HepG2 (cell line): ENCODE data around the gene SLC5A5. TPM values are rescaled to one million over a fixed set of nuclear protein-coding genes. Genes with fewer than 3 reads are reported as not detected.
A peak's percentile ranks its signal among the peaks of the same experiment; 100 is the strongest.

Experiments used
- ATAC-seq: fragments of 200-7000 bp; cut with Tn5 transposase; 3 replicates; pipeline ENCODE4 v1.9.1; 2020; ENCODE audit warnings: mild to moderate bottlenecking, moderate library complexity
- BruUV-seq: library from RNA; stranded (reverse); fragments of 400-500 nt; replicated peaks from 2 replicates; lab custom pipeline; 2021; lab: Mats Ljungman, UMichigan
- CTCF ChIA-PET: fragments of 300-600 bp; formaldehyde crosslinking; extraction: SDS; loops from one replicate; lab custom pipeline; 2021; ENCODE audit warnings: low total read pairs, inconsistent platforms, low intra/inter-chr PET ratio; lab: Yijun Ruan, JAX
- POLR2A ChIA-PET: fragments of 350-600 bp; sonication (Branson Sonifier 250); formaldehyde crosslinking; loops from one replicate; lab custom pipeline; 2020; ENCODE audit warnings: antibody characterized with exemption, inconsistent platforms; lab: Yijun Ruan, JAX
- DNase-seq: peaks from one replicate; pipeline ENCODE4 v3.0.0-alpha.2; 2015; ENCODE audit warnings: low spot score
- FAIRE-seq: peaks from 3 replicates; lab custom pipeline; 2011; peaks lifted over from hg19 to GRCh38; lab: Jason Lieb, UNC
- H2AFZ ChIP-seq: one replicate; pipeline ENCODE4 v1.6.1; 2011; ENCODE audit warnings: low read length, inconsistent platforms
- H3K27ac ChIP-seq: fragments of 300-600 bp; 3 replicates; pipeline ENCODE4 v1.8.0; 2011; ENCODE audit warnings: mixed run types, mild to moderate bottlenecking, mixed read lengths, low read length, inconsistent platforms; ENCODE audit not compliant: insufficient read depth; ENCODE audit errors: extremely low read length
- H3K27me3 ChIP-seq, 2 experiments: fragments of 200-600 bp in 1 of 2; 2 replicates in 1 of 2; 3 replicates in 1 of 2; pipeline versions ENCODE4 v1.6.0 to v1.8.0; 2011; ENCODE audit warnings: low read length in 2 of 2, mild to moderate bottlenecking in 2 of 2, moderate library complexity in 2 of 2, inconsistent platforms in 1 of 2; ENCODE audit not compliant: insufficient read depth in 2 of 2, control insufficient read depth in 1 of 2
- H3K36me3 ChIP-seq, 2 experiments: fragments of 200-600 bp in 1 of 2; replicated peaks in 1 of 2; 2 replicates in 1 of 2; 3 replicates in 1 of 2; pipeline versions ENCODE4 v1.5.1 to v1.8.0; 2011; ENCODE audit warnings: low read length in 2 of 2, inconsistent platforms in 1 of 2; ENCODE audit not compliant: insufficient read depth in 2 of 2, control insufficient read depth in 1 of 2
- H3K4me1 ChIP-seq: 2 replicates; pipeline ENCODE4 v1.5.1; 2012; ENCODE audit warnings: low read length, inconsistent platforms; ENCODE audit not compliant: insufficient read depth
- H3K4me2 ChIP-seq: 2 replicates; pipeline ENCODE4 v1.6.0; 2011; ENCODE audit warnings: low read depth, low read length, inconsistent platforms
- H3K4me3 ChIP-seq, 3 experiments: fragments of 200-600 bp in 1 of 3; sonication (generic), shearing (Covaris generic) in 1 of 3; replicated peaks in 1 of 3; 2 replicates each; pipeline ENCODE4 v1.5.1; 2011 to 2016; ENCODE audit warnings: low read length in 3 of 3, inconsistent platforms in 2 of 3, low read depth in 2 of 3, mild to moderate bottlenecking in 2 of 3, control low read depth in 1 of 3, mixed read lengths in 1 of 3; ENCODE audit not compliant: insufficient read depth in 1 of 3
- H3K79me2 ChIP-seq: one replicate; pipeline ENCODE4 v1.6.1; 2011; ENCODE audit warnings: low read length, inconsistent platforms; ENCODE audit not compliant: insufficient read depth
- H3K9ac ChIP-seq: 2 replicates; pipeline ENCODE4 v1.6.0; 2011; ENCODE audit warnings: mild to moderate bottlenecking, low read depth, low read length, inconsistent platforms; ENCODE audit not compliant: insufficient read depth
- H3K9me3 ChIP-seq: 2 replicates; pipeline ENCODE4 v1.5.1; 2012; ENCODE audit warnings: mild to moderate bottlenecking, low read length
- H4K20me1 ChIP-seq: 2 replicates; pipeline ENCODE4 v1.6.0; 2011; ENCODE audit warnings: inconsistent platforms, mild to moderate bottlenecking, low read length, moderate library complexity; ENCODE audit not compliant: insufficient read depth
- ARNTL ChIP-seq: sonication (generic); formaldehyde crosslinking; IDR thresholded peaks from 2 replicates; pipeline ENCODE4 v1.4.0; 2020; ENCODE audit warnings: mild to moderate bottlenecking, missing genetic modification reagents
- NFIC ChIP-seq: IDR thresholded peaks from 2 replicates; pipeline ENCODE4 v1.6.1; 2012; ENCODE audit warnings: mild to moderate bottlenecking, low read length, inconsistent platforms
- NPAS2 ChIP-seq: sonication (generic); formaldehyde crosslinking; IDR thresholded peaks from 2 replicates; pipeline ENCODE4 v1.8.0; 2022; ENCODE audit warnings: mild to moderate bottlenecking, missing genetic modification reagents, borderline replicate concordance
- SCMH1 ChIP-seq: sonication (generic); formaldehyde crosslinking; IDR thresholded peaks from 2 replicates; pipeline ENCODE4 v1.9.0; 2021; ENCODE audit warnings: missing genetic modification reagents, mild to moderate bottlenecking, borderline replicate concordance
- ZBTB38 ChIP-seq: sonication (generic); formaldehyde crosslinking; IDR thresholded peaks from 2 replicates; pipeline ENCODE4 v1.5.1; 2020; ENCODE audit warnings: mild to moderate bottlenecking, missing genetic modification reagents
- ZNF629 ChIP-seq: sonication (generic); formaldehyde crosslinking; conservative IDR thresholded peaks from 2 replicates; pipeline ENCODE4 v1.5.0; 2020; ENCODE audit warnings: missing genetic modification reagents
- WGBS: methylation state at CpG from one replicate; pipeline ENCODE4 v1.1.6; 2017; ENCODE audit warnings: low lambda C conversion rate; 5-methylcytosine and 5-hydroxymethylcytosine counted together
- in situ Hi-C: cut with HindIII; loops from 2 replicates; pipeline ENCODE4 v1.10.0; 2017; ENCODE audit warnings: low pct_unique_long_range_greater_than_20kb; ENCODE audit not compliant: extremely low pct_ligation_motif_present
- intact Hi-C: fragments of 100-400 bp; cut with micrococcal nuclease; formaldehyde crosslinking; loops from one replicate; pipeline ENCODE4 v1.10.0; 2022; ENCODE audit not compliant: unreplicated experiment
- polyA plus RNA-seq, 8 experiments: library from polyadenylated mRNA; depleted of rRNA in 3 of 8; stranded (reverse) in 7 of 8; unstranded in 1 of 8; fragments of >200 nt; fragmentation: Illumina TruSeq in 4 of 8; extraction: Trizol in 4 of 8; gene quantifications; 2 replicates each; pipeline versions ENCODE4 v1.2.1 to v1.2.3, GENCODE V29; 2011 to 2016; ENCODE audit warnings: low read depth in 4 of 8, missing spikeins in 1 of 8, mixed read lengths in 1 of 8; ENCODE audit not compliant: insufficient read depth in 1 of 8
- total RNA-seq, 5 experiments: library from RNA; depleted of rRNA; stranded (reverse); fragments of >200 nt; fragmentation: Illumina TruSeq; extraction: Trizol; gene quantifications; 2 replicates each; pipeline ENCODE4 v1.2.3, GENCODE V29; 2016; ENCODE audit warnings: low read depth in 1 of 5
- TF ChIP-seq, protein P1 (sequence below): sonication (generic); formaldehyde crosslinking; IDR thresholded peaks from 2 replicates; pipeline ENCODE4 v1.4.0; 2020; ENCODE audit warnings: missing genetic modification reagents
- TF ChIP-seq, protein P2 (sequence below): sonication (generic); formaldehyde crosslinking; IDR thresholded peaks from 2 replicates; pipeline ENCODE4 v1.8.1; 2023; ENCODE audit warnings: mild to moderate bottlenecking, missing genetic modification reagents

The SLC5A5 gene
- total and polyA plus RNA-seq, 2 of the 13 experiments (the other 11 are each of a cell fraction or from before 2014, with no cell fraction given), result not detected

DNA sequence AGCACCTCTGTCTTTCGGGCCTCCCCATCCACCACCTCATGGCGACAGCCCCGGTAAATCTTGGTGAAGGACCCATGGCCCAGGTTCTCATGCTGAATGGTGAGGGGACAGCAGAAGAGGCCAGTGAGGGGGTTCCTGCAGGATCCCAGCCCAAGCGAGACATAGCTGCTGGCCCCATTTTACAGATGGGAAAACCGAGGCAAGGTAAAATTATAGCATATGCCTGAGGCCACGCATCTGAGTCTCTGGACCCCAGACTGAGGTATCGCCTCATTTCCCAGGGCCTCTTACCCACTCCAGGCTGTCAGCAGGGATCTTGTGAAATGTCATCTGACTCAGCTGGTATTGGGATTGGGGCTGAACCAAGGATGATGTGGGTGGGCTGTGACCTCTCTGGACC, 33.8 kb upstream of the SLC5A5 start:
- no peak for FAIRE-seq
- ChIA-PET POLR2A (no interaction called here), CTCF (no interaction called here)
- no TSS peak for BruUV-seq
- no peak overlapping the region for H3K27ac ChIP-seq
- no peaks in the 10 kb centered on the region for H4K20me1 ChIP-seq
- no peak for ATAC-seq
- in situ Hi-C loops, result no loop called here
- H3K4me3 ChIP-seq, result no peak overlapping the region
- intact Hi-C loops, result no loop called here
- no peaks in the 10 kb centered on the region for H3K79me2 ChIP-seq
- peaks cover 4 to 6% of the 10 kb centered on the region in 2 experiments; a peak in 2 of 5 replicates for H3K36me3 ChIP-seq
- no peak overlapping the region for H3K4me2 ChIP-seq
- H2AFZ ChIP-seq, result no peak overlapping the region
- H3K9me3 ChIP-seq, result no peaks in the 10 kb centered on the region
- H3K9ac ChIP-seq, result no peak overlapping the region
- H3K4me1 ChIP-seq, result no peaks in the 10 kb centered on the region
- 94% methylated on average over 7 of the region's 7 CpGs for WGBS
- H3K27me3 ChIP-seq, result no peaks in the 10 kb centered on the region; a peak in 1 of 5 replicates
- no peak for DNase-seq
- TF ChIP-seq ARNTL (CRISPR knock-in tag), result no peak
- TF ChIP-seq ZNF629 (CRISPR knock-in tag), result peak; percentile 80

DNA sequence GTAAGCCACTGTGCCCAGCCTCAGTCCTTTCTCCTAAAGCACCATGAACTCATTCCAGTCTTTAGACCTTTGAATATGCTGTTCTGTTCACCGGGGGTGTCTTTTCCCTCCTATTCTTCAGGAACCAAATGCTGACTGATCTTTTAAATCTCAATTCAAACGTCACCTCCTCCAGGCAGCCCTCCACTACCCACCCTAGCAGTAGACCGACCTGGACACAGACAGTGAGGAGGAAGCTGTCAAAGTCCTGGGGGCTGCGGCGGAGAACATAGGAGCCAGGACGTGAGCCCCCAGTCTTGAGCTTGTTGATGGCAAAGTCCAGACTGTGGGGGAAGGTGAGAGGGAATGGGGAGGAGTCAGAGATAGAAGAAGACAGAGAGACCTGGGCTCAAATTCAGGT, 31.7 kb upstream of the SLC5A5 start:
- no peak overlapping the region for H3K4me2 ChIP-seq
- intact Hi-C loops (no loop called here), in situ Hi-C loops (no loop called here)
- H3K9me3 ChIP-seq, result no peaks in the 10 kb centered on the region
- peaks cover 4 to 6% of the 10 kb centered on the region in 2 experiments; a peak in 2 of 5 replicates for H3K36me3 ChIP-seq
- H3K9ac ChIP-seq, result no peak overlapping the region
- ChIA-PET POLR2A (interaction anchor here (0.7 kb wide), 1 partner anchor 169 kb away, joined by 3 read pairs; no protein-coding TSS in a partner anchor), CTCF (no interaction called here)
- no peaks in the 10 kb centered on the region for H3K79me2 ChIP-seq
- H2AFZ ChIP-seq, result no peak overlapping the region
- DNase-seq (no peak), ATAC-seq (no peak), FAIRE-seq (no peak)
- no peaks in the 10 kb centered on the region; a peak in 1 of 5 replicates for H3K27me3 ChIP-seq
- no peaks in the 10 kb centered on the region for H4K20me1 ChIP-seq
- TF ChIP-seq, protein P1, sequence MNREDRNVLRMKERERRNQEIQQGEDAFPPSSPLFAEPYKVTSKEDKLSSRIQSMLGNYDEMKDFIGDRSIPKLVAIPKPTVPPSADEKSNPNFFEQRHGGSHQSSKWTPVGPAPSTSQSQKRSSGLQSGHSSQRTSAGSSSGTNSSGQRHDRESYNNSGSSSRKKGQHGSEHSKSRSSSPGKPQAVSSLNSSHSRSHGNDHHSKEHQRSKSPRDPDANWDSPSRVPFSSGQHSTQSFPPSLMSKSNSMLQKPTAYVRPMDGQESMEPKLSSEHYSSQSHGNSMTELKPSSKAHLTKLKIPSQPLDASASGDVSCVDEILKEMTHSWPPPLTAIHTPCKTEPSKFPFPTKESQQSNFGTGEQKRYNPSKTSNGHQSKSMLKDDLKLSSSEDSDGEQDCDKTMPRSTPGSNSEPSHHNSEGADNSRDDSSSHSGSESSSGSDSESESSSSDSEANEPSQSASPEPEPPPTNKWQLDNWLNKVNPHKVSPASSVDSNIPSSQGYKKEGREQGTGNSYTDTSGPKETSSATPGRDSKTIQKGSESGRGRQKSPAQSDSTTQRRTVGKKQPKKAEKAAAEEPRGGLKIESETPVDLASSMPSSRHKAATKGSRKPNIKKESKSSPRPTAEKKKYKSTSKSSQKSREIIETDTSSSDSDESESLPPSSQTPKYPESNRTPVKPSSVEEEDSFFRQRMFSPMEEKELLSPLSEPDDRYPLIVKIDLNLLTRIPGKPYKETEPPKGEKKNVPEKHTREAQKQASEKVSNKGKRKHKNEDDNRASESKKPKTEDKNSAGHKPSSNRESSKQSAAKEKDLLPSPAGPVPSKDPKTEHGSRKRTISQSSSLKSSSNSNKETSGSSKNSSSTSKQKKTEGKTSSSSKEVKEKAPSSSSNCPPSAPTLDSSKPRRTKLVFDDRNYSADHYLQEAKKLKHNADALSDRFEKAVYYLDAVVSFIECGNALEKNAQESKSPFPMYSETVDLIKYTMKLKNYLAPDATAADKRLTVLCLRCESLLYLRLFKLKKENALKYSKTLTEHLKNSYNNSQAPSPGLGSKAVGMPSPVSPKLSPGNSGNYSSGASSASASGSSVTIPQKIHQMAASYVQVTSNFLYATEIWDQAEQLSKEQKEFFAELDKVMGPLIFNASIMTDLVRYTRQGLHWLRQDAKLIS (CRISPR knock-in tag), result no peak
- TF ChIP-seq ZBTB38 (no peak), NFIC (no peak), NPAS2 (no peak), SCMH1 (CRISPR knock-in tag) (no peak)
- TF ChIP-seq, protein P2, sequence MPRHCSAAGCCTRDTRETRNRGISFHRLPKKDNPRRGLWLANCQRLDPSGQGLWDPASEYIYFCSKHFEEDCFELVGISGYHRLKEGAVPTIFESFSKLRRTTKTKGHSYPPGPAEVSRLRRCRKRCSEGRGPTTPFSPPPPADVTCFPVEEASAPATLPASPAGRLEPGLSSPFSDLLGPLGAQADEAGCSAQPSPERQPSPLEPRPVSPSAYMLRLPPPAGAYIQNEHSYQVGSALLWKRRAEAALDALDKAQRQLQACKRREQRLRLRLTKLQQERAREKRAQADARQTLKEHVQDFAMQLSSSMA, result no peak
- no peaks in the 10 kb centered on the region for H3K4me1 ChIP-seq
- no peak overlapping the region for H3K4me3 ChIP-seq
- WGBS, result 94% methylated on average over 6 of the region's 6 CpGs
- no peak overlapping the region for H3K27ac ChIP-seq
- no TSS peak for BruUV-seq
